ENCODE data around the gene PTPN3. TPM values are rescaled to one million over a fixed set of nuclear protein-coding genes. Genes with fewer than 3 reads are reported as not detected.

The PTPN3 gene
- total RNA-seq, 1 donor from 2014 or later: 1.1 TPM

DNA sequence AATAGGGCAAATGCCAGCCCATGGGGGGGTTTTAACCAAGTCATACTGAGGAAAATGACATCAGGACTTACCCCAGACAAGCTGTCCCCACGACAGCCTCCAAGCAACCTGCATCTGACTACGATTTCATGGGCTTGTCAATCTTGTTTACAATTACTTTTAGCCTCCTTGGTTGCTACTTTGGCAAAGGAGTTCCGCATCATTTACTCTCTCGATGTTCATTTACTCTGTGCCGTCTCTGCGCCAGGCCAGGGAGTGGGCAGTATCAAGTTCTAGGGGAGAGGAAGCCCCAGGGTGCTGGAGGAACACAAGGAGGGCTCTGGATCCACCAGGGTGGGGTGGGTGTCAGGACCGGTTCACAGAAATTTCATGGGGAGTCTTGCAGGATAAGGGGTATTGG lies 23.9 kb downstream of the PTPN3 start:
- H3K27ac Mint-ChIP-seq (ENCODE audit: unreplicated experiment): peak overlapping the region; percentile 38
- H3K4me3 Mint-ChIP-seq: no peak overlapping the region
- TF ChIP-seq, protein P1, sequence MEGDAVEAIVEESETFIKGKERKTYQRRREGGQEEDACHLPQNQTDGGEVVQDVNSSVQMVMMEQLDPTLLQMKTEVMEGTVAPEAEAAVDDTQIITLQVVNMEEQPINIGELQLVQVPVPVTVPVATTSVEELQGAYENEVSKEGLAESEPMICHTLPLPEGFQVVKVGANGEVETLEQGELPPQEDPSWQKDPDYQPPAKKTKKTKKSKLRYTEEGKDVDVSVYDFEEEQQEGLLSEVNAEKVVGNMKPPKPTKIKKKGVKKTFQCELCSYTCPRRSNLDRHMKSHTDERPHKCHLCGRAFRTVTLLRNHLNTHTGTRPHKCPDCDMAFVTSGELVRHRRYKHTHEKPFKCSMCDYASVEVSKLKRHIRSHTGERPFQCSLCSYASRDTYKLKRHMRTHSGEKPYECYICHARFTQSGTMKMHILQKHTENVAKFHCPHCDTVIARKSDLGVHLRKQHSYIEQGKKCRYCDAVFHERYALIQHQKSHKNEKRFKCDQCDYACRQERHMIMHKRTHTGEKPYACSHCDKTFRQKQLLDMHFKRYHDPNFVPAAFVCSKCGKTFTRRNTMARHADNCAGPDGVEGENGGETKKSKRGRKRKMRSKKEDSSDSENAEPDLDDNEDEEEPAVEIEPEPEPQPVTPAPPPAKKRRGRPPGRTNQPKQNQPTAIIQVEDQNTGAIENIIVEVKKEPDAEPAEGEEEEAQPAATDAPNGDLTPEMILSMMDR (conservative IDR thresholded peaks at IDR 0.05): no peak
- no peak for DNase-seq (ENCODE audit: low read depth, low spot score)
- H3K27me3 Mint-ChIP-seq (ENCODE audit: low read depth): no peaks in the 10 kb centered on the region
- H3K36me3 Mint-ChIP-seq (ENCODE audit: low read depth): no peaks in the 10 kb centered on the region
- H3K9me3 Mint-ChIP-seq: no peaks in the 10 kb centered on the region
- H3K4me1 Mint-ChIP-seq: no peaks in the 10 kb centered on the region

DNA sequence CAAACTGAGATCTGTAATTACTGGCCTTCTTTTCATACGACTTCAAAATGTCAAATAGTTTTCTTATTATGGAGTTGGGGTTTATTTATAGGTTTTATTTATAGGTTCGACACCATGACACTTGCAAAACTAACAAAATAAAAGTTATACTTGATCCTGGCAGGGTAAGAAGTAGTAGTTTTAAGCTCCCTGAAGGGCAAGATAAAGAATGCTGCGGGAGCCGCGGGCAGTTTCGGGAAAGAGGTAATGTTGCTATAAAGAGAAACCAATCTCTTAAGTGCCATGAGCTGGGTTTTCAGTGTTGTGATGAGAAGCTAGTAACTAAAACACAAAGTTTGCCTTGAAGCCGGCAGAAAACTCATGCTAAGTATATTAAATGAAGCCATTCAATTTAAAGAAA lies 24.8 kb downstream of the PTPN3 start:
- H3K4me3 Mint-ChIP-seq: no peak overlapping the region
- H3K27me3 Mint-ChIP-seq (ENCODE audit: low read depth): no peaks in the 10 kb centered on the region
- no peaks in the 10 kb centered on the region for H3K9me3 Mint-ChIP-seq
- no peak overlapping the region for H3K27ac Mint-ChIP-seq (ENCODE audit: unreplicated experiment)
- TF ChIP-seq, protein P1 (conservative IDR thresholded peaks at IDR 0.05): no peak
- no peak for DNase-seq (ENCODE audit: low read depth, low spot score)
- no peaks in the 10 kb centered on the region for H3K36me3 Mint-ChIP-seq (ENCODE audit: low read depth)
- H3K4me1 Mint-ChIP-seq: no peaks in the 10 kb centered on the region

DNA sequence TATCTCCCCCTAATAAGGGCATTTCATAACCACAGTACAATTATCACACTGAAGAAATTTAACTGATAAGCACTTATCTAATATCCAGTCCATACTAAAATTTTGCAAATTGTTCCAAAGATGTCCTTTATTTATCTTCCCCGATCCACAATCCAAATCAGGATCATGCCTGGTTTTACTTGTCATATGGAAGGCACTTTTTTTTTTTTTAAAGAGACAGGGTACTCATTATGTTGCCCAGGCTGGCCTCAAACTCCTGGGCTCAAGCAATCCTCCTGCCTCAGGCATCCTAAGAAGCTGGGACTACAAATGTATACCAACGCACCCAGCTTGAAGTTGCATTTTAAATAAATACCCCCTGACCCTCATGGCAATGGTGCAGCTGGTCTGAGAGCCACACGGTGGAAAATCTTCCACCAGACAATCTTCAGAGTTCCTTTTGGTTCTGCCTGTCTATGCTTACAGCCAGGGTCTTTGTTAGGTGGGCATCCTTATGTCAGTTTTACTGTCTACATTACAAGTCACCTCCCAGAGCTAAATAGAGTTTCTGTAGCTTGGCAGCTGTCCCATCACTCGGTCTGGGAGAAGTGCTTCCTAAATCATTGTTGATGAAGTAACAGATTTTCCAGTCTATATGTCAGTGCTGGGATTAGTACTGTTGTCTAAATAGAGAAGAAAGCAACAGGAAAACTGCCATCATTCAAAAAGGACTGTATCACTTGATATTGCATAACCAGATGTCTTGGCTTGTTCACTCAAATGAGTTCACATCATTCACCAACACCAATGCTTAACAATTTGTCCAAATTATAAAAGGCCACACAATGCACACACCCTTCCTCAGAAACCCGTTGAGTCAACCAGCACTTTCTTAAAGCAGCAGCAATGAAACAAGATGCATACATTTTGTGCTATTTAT lies 26.4 kb downstream of the PTPN3 start:
- TF ChIP-seq, protein P1 (conservative IDR thresholded peaks at IDR 0.05): no peak
- H3K9me3 Mint-ChIP-seq: no peaks in the 10 kb centered on the region
- no peaks in the 10 kb centered on the region for H3K4me1 Mint-ChIP-seq
- H3K4me3 Mint-ChIP-seq: no peak overlapping the region
- no peaks in the 10 kb centered on the region for H3K27me3 Mint-ChIP-seq (ENCODE audit: low read depth)
- H3K36me3 Mint-ChIP-seq (ENCODE audit: low read depth): no peaks in the 10 kb centered on the region
- H3K27ac Mint-ChIP-seq (ENCODE audit: unreplicated experiment): no peak overlapping the region
- no peak for DNase-seq (ENCODE audit: low read depth, low spot score)

DNA sequence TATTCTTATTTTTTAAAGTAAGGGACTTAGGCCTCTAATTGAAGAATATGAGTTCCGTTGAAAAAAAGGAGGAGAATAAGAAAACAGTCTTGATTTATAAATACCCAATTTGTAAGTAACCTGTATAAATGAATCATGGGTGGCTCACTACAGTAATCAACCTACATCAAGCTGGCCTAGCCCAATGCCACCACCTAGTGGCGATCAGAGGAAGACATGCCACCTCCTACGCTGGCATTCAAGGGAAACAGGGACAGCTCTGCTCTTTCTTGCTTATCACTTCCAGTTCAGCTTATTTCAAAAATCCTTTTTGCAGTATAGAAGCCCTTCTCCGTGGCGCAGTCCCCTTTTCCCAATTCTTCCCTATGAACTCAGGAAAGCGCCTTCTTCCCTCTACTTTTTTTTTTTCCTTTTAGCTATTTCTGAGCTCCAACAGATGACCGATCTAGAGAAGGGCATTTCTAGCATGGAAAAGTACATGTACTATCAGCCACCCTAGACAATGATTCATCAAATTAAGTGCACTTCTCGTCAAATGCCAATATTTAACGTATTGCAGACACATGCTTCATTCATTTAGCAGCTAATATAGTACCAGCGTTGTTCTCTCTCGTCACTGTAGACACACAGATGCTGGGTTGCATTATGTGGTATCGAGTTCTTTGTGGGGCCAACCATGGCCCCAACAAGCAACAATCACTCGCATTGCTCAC lies 28.3 kb downstream of the PTPN3 start:
- TF ChIP-seq, protein P1 (conservative IDR thresholded peaks at IDR 0.05): peak; percentile 89
- no peak overlapping the region for H3K4me3 Mint-ChIP-seq
- no peaks in the 10 kb centered on the region for H3K27me3 Mint-ChIP-seq (ENCODE audit: low read depth)
- H3K27ac Mint-ChIP-seq (ENCODE audit: unreplicated experiment): no peak overlapping the region
- no peaks in the 10 kb centered on the region for H3K36me3 Mint-ChIP-seq (ENCODE audit: low read depth)
- H3K9me3 Mint-ChIP-seq: no peaks in the 10 kb centered on the region
- DNase-seq (ENCODE audit: low read depth, low spot score): peak; percentile 66
- no peaks in the 10 kb centered on the region for H3K4me1 Mint-ChIP-seq

DNA sequence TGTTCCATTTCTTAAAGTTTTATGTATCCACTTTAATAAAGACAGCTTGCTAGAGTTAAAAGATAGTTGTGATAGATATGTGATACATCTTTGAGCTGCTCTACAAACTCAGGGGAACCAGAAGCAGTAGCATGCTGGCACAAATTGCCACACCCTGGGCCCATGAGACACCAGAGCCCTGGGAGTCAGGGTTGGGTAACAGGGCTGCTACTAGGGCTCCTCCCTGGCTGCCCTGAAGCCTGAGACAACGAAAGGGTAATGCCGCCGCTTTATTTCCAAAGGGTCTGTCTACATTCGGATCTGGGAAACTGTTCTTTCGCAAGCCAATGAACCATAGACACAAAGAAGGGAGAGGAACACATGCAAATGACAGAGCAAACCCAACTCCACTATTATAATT lies 29.2 kb downstream of the PTPN3 start:
- Mint-ChIP-seq H3K4me3 (no peak overlapping the region), H3K9me3 (no peaks in the 10 kb centered on the region), H3K36me3 (ENCODE audit: low read depth) (no peaks in the 10 kb centered on the region), H3K27me3 (ENCODE audit: low read depth) (no peaks in the 10 kb centered on the region), H3K27ac (ENCODE audit: unreplicated experiment) (no peak overlapping the region), H3K4me1 (no peaks in the 10 kb centered on the region)
- no peak for DNase-seq (ENCODE audit: low read depth, low spot score)
- TF ChIP-seq, protein P1 (conservative IDR thresholded peaks at IDR 0.05): no peak

Measured in neural crest cell (in vitro differentiated cells).